ENCODE measurements around the gene MASP2.
"Not testable (repeated sequence)": the region's sequence is repeated elsewhere in the genome, so short reads cannot be mapped to it uniquely, and the experiment has no call there.

Gene MASP2

DNA sequence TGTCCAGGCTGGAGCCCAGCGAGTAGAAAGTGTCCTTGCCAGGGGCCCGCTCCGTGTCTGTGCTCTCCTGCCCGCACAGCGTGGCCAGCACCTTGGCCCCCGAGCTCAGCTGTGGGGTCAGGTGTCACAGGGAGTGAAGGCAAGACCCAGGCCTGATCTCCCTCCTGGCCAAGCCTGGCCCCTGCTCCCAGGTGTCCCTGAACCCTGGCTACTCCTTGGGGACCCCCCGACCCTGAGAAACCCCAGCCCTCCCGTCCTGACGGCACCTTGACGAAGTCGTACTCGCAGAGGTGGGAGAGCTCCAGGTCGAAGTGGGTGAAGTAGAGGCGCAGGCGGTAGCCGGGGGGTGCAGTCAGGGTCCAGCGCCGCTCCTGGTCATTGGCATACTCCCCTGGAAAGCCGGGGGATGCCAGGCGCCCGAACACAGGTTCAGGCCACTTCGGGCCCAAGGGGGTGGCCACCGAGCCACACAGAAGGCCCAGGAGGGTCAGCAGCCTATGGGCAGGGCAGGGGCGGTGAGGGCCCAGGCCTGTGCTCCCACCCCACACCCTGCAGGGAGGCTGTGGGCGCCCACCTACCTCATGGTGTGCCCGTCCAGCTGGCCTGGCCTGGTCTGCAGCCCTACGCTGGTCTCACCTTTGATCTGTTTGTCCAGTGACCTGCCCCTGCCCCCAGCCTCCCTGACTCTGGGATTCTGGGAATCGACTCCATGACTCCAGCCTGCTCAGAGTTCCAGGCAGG is at the start of gene MASP2:
MASP2 (minus strand) TSS at position 615 of the 741 bp plus-strand sequence; CDS start at position 583, 32 bp downstream.
- no peak for FAIRE-seq

- FAIRE-seq: not testable (repeated sequence)
Observed at GRCh38 chr1:11083784-11084183, 36.7 kb upstream of the MASP2 start.

- FAIRE-seq: no peak
Observed at GRCh38 chr1:11080931-11081330, 33.9 kb upstream of the MASP2 start.

DNA sequence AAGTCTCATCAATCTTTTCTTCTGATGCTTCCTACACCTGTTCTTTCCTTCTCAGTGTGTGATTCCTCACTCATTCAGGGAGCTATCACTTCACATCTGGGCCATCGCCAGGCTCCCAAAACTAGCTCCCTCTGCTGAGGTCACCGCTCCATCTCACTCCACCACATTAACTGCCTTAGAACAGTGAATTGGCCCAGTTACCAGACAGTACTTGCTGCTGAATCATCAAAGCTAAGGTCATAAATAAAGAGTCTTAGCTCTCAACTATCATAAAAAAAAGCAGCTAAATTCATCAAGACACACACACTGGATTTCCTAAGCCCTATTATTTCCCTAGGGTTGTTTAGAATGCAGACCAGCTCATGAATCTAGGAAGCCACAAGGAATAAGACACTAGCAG is 31.6 kb upstream of the MASP2 start:
- no peak for FAIRE-seq

DNA sequence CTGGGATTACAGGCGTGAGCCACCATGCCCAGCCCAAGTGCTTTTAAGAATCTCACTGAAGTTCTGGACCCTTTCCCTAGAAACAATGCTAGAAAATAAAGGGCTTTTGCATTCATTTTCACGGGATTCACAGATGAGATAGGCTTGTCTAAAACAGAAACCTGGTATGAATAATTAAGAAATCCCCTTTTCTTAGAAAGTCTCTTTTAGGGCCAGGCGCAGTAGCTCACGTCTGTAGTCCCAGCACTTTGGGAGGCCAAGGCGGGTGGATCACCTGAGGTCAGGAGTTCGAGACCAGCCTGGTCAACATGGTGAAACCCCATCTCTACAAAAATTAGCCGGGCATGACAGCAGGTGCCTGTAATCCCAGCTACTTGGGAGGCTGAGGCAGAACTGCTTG is 26.4 kb upstream of the MASP2 start:
- not testable (repeated sequence) for FAIRE-seq

GRCh38 chr1:11072216-11072917 is 25.3 kb upstream of the MASP2 start:
- FAIRE-seq: no peak

GRCh38 chr1:11071463-11072215 is 24.6 kb upstream of the MASP2 start:
- no peak for FAIRE-seq

GRCh38 chr1:11070876-11071275 is 23.8 kb upstream of the MASP2 start:
- no peak for FAIRE-seq

GRCh38 chr1:11068600-11069473 is 21.8 kb upstream of the MASP2 start:
- FAIRE-seq: no peak

DNA sequence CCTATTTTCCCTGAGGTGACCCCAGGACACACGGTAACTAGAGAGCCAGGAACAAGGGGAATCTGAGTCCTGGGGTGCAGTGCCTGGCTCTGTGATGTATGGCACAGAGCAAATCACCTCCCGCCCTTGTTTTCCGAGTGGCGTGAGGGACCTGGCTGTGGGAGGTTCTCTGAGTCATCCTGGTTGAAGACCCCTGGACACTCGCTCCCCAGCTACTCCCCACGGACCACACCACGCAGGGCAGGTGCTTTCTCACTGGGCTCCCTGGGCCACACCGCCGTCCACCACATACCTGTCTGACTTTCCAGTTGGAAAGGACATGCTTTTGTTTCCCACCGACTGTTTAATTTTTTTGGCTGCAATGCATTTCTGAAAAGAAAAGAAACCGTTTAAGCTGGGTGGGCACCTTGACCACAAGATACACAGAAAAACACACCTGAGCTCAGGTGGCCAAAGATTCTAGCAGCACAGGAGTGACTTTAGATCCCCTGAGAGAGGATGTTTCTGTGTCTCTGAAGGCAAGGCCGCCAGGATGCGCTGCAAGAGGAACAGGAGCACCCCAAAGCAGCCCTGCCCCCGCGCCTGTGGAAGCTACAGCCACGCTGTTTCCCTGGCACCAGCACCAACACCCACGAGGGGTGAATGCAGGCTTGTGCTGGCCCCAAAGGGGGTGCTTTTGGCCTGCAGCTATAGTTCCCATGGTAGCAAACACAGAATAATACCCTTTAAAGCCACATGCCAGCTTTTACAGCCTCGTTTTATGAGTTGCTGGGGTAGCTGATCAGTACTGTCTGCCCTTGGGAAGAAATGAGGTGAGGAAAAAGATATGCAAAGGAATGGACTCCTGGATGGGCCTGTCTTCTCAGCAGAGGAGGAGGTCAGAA is 20.9 kb upstream of the MASP2 start:
- no peak for FAIRE-seq

- FAIRE-seq: no peak
Observed at GRCh38 chr1:11065796-11066195, 18.8 kb upstream of the MASP2 start.

DNA sequence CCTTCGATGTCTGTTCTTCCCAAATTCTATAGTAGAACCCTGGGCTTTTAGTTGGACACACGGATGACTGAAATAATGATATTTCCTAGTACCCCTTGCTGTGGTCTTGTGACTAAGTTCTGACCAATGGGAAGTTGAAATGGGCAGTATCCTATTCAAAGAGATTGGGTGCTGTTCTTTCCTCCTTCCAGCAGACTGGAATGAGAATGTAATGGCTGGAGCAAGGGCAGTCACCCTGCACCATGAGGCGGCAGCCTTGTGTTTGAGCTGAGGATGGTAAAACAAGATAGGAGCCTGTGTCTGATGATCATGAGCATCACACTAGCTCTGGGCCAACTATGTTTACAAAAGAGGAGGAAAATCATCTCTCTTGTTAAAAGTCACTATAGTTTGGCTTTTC is 17.9 kb upstream of the MASP2 start:
- FAIRE-seq: no peak

- not testable (repeated sequence) for FAIRE-seq
Observed at GRCh38 chr1:11063937-11064537, 17.0 kb upstream of the MASP2 start.

DNA sequence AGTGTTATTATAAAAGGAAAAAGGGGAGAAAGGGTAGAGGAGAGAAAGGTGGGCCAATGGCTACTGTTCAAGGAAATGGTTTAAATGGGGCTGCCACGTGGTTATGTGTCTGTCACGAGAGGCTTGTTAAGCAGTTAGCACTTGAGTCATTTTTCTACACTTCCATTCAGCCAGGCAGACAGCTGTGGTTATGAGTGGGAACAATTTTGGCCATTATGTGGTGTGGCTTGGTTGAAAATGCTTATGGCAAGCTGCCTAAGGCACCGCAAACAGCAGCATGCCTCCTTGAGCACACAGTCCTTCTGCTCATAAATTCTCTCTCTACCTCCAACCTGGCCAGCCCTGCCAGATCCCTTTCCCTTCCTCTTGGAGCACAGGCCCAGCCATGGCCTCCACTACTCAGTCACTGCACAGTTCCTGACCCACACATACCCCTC is 15.9 kb upstream of the MASP2 start:
- no peak for FAIRE-seq

- FAIRE-seq: no peak
Observed at GRCh38 chr1:11061652-11062365, 14.8 kb upstream of the MASP2 start.

DNA sequence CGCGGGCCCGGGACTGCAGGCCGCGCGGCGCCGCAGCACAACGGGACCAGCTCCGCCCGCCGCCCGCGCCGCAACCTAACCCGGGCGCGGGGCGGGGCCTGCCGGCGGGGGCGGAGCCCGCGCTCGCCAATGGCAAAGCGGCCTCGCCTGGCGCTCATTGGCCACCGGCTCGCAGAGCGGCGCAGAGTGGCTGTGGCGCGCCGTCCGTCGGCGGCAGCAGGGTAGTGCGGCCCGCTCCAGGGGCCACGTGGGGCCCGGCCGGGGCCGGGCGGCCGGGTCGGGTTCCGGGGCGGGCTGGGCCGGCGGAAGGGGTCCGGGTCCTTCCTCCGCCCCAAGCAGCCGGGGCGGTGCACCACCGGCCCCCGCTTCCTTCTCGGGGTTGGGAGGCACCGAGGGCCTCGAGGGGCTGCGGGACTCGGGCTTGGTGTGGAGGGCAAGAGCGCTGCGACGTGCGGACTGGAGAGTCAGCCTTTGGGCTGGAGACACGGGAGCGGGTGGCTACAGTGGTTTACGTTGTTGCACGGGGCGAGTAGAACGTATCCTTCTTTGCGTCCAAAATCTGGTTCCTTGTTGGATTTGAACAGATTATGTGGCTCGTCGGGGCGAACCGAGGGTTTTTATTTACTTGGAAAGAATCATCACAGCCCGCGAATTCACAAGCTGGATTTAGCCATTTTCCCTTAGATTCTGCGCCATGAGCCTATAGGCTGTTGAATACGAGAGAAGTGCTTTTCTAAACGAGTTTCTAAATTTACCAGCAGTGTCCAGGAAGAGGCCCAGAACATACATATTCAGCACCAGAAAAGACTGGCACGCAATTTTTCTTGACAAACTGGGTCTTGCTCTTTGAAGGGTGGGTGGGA is 13.2 kb upstream of the MASP2 start, which contains the start of gene SRM:
SRM (minus strand) TSS at position 51 of the 863 bp plus-strand sequence. CDS start 75 bp downstream, outside the sequence.
- FAIRE-seq: no peak

DNA sequence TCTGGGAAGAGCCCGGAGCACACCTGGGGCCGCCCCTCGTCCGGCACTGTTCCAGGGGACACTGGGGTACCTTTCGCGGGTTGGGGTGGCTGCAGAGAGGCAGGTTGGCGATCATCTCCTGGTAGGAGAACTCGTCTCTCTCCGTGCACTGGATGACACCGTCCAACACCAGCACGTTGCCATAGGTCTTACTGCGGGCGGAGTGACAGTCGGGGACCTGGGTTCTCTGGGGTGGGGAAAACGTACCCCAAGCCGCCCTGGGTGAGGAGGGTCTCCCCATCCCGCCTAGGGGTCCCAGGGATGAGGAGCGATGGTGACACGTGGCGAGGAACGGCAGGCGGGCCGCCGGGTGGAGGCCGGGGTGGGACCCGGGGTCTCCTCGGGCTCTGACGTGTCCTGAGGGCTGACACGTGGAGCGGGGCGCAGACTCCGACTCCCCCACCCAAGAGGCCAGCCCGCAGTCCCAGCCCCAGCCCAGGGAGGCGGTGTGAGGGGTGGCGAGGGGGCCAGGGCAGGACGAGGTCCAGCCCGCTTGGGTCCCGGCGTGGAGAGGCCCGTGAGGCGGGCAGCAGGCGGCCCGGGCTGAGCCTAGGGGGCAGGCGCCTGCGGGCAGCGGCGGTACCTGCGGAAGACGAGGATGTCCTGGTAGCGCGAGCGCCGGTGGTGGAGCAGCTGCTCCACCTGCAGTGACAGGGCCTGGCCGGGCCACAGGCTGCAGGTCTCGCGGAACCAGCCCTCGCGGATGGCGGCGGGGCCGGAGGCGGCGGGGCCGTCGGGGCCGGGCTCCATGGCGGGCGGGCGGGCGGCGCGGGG is 12.3 kb upstream of the MASP2 start:
- no peak for FAIRE-seq

DNA sequence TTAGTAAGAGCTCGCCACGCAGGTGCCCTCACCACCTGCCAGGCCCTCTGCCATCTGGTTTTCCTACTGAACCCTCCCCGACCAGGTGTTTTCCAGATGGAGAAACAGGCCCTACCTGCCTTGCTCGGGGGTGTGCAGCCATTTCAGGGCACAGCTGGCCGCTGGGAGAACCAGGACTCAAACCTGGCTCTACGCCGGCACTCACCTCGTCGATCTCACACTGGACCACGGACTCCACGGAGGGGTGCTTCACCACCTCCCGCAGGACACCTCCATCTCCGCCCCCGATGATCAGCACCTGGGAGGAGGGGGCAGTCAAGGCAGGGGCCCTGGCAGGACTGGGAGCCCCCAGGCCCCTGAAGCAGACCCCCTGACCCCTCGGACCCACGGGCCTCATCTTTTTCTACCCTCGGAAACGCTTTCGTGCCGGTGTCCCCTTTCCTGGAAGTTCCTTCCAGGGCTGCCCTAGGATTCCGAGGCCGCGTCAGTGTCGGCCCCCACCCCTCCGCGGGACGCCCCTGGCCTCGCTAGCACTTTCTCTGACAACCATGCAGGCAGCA is 11.6 kb upstream of the MASP2 start:
- no peak for FAIRE-seq

Measured in colon (tissue), 2 donors.